ENCODE data around the gene LCN1.
"Not testable (repeated sequence)": the region's sequence is repeated elsewhere in the genome, so short reads cannot be mapped to it uniquely, and the experiment has no call there.

The LCN1 gene

GRCh38 chr9:135505406-135506187, 15.6 kb upstream of the LCN1 start:
- no peak for DNase-seq

GRCh38 chr9:135506327-135507103, 14.7 kb upstream of the LCN1 start:
- DNase-seq, result no peak

- no peak for DNase-seq
Measured at GRCh38 chr9:135507104-135508035, 13.9 kb upstream of the LCN1 start.

GRCh38 chr9:135508211-135508820, 12.9 kb upstream of the LCN1 start:
- DNase-seq, result no peak

- DNase-seq, result no peak
Measured at GRCh38 chr9:135509458-135509857, 11.8 kb upstream of the LCN1 start.

GRCh38 chr9:135512241-135512603, 9.0 kb upstream of the LCN1 start:
- no peak for DNase-seq

GRCh38 chr9:135512904-135513303, 8.3 kb upstream of the LCN1 start:
- DNase-seq, result no peak

- no peak for DNase-seq
Measured at GRCh38 chr9:135513351-135513846, 7.8 kb upstream of the LCN1 start.

GRCh38 chr9:135513906-135514305, 7.3 kb upstream of the LCN1 start:
- DNase-seq, result not testable (repeated sequence)

GRCh38 chr9:135514342-135515082, 6.7 kb upstream of the LCN1 start:
- DNase-seq, result no peak

GRCh38 chr9:135515083-135515951, 5.9 kb upstream of the LCN1 start:
- DNase-seq, result no peak

- DNase-seq, result no peak
Measured at GRCh38 chr9:135516132-135516860, 4.9 kb upstream of the LCN1 start.

GRCh38 chr9:135517407-135517822, 3.8 kb upstream of the LCN1 start:
- no peak for DNase-seq

- DNase-seq, result no peak
Measured at GRCh38 chr9:135519179-135519971, 1.9 kb upstream of the LCN1 start.

- DNase-seq, result no peak
Measured at GRCh38 chr9:135521608-135522095, 412 bp downstream of the LCN1 start.

- DNase-seq, result no peak
Measured at GRCh38 chr9:135522137-135522877, 1.1 kb downstream of the LCN1 start.

GRCh38 chr9:135522931-135523330, 1.7 kb downstream of the LCN1 start:
- no peak for DNase-seq

GRCh38 chr9:135523521-135524129, 2.4 kb downstream of the LCN1 start:
- DNase-seq, result no peak
